ENCODE results near the gene TTC21B.

Gene TTC21B

DNA sequence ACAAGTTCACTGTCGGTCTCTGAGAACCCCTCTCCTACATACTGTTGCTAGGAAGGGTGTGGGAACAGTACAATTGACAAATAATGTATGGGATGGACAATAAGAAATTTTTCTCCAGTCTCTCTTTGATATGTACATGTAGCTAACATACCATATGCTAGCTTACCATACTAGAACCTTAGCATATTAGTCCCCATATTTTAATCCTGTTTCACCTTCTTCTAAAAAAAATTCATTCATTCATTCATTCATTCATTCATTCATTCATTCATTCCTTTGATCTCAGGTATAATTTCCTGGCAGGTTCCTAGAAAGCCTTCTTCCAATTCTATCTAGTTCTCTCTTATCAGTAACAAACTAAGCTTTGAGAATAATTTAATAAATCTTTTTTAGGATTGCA is 62.2 kb downstream of the TTC21B start:
- H3K9me3 ChIP-seq (ENCODE audit: insufficient read depth, low read length) = no peaks in the 10 kb centered on the region
- no peak overlapping the region for H3K4me3 ChIP-seq (ENCODE audit: insufficient read depth, low read length, poor library complexity, severe bottlenecking)
- no peaks in the 10 kb centered on the region for H4K20me1 ChIP-seq (ENCODE audit: low read depth, low read length)
- TF ChIP-seq, protein P1, sequence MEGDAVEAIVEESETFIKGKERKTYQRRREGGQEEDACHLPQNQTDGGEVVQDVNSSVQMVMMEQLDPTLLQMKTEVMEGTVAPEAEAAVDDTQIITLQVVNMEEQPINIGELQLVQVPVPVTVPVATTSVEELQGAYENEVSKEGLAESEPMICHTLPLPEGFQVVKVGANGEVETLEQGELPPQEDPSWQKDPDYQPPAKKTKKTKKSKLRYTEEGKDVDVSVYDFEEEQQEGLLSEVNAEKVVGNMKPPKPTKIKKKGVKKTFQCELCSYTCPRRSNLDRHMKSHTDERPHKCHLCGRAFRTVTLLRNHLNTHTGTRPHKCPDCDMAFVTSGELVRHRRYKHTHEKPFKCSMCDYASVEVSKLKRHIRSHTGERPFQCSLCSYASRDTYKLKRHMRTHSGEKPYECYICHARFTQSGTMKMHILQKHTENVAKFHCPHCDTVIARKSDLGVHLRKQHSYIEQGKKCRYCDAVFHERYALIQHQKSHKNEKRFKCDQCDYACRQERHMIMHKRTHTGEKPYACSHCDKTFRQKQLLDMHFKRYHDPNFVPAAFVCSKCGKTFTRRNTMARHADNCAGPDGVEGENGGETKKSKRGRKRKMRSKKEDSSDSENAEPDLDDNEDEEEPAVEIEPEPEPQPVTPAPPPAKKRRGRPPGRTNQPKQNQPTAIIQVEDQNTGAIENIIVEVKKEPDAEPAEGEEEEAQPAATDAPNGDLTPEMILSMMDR (IDR thresholded peaks at IDR 0.05; ENCODE audit: insufficient read depth, low read length, poor library complexity, severe bottlenecking) = no peak
- TF ChIP-seq EZH2phosphoT487 (conservative IDR thresholded peaks at IDR 0.05; ENCODE audit: low read length) = no peak
- no peak overlapping the region for H3K27ac ChIP-seq (ENCODE audit: low read depth, low read length)
- no peaks in the 10 kb centered on the region for H3K27me3 ChIP-seq (ENCODE audit: low read length)
- H3K9me2 ChIP-seq (replicated peaks; ENCODE audit: insufficient read depth, low read length) = no peaks in the 10 kb centered on the region
- H3K9ac ChIP-seq (ENCODE audit: low read length) = no peak overlapping the region
- no peak overlapping the region for H3K4me2 ChIP-seq (ENCODE audit: low read depth, low read length, poor library complexity, severe bottlenecking)
- H3F3A ChIP-seq (ENCODE audit: insufficient read depth) = no peaks in the 10 kb centered on the region
- H3K79me2 ChIP-seq (ENCODE audit: insufficient read depth, low read length) = no peaks in the 10 kb centered on the region
- no peak overlapping the region for H2AFZ ChIP-seq (ENCODE audit: low read depth, low read length, severe bottlenecking)
- H3K36me3 ChIP-seq (ENCODE audit: low read length) = 0 out of 2 replicates have a peak, but pooled peaks cover 5% of the 10 kb centered on the region

DNA sequence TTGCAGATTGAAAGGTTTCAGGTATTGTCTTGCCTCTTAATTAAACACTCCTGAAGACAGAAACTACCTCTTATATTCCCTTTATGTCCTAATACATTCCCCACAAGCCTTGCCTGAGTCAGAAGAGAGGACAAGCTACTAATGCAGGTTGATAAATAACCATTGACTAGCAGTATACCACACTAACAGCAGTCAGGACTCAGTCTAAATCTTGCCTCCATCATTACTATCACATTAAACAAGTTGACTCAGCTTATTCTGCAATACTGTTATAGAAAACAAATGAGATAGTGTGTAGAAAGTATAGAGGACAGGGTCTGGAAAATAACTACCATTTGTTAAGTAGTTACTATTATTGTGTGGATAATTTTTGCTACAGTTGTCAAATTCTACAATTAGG is 63.8 kb downstream of the TTC21B start:
- H3K9me2 ChIP-seq (replicated peaks; ENCODE audit: insufficient read depth, low read length) = no peaks in the 10 kb centered on the region
- no peak overlapping the region for H3K27ac ChIP-seq (ENCODE audit: low read depth, low read length)
- no peaks in the 10 kb centered on the region for H3K27me3 ChIP-seq (ENCODE audit: low read length)
- H2AFZ ChIP-seq (ENCODE audit: low read depth, low read length, severe bottlenecking) = no peak overlapping the region
- H3K36me3 ChIP-seq (ENCODE audit: low read length) = 0 out of 2 replicates have a peak, but pooled peaks cover 5% of the 10 kb centered on the region
- H3F3A ChIP-seq (ENCODE audit: insufficient read depth) = no peaks in the 10 kb centered on the region
- H3K79me2 ChIP-seq (ENCODE audit: insufficient read depth, low read length) = no peaks in the 10 kb centered on the region
- no peaks in the 10 kb centered on the region for H3K9me3 ChIP-seq (ENCODE audit: insufficient read depth, low read length)
- H4K20me1 ChIP-seq (ENCODE audit: low read depth, low read length) = no peaks in the 10 kb centered on the region
- no peak overlapping the region for H3K4me3 ChIP-seq (ENCODE audit: insufficient read depth, low read length, poor library complexity, severe bottlenecking)
- no peak overlapping the region for H3K9ac ChIP-seq (ENCODE audit: low read length)
- no peak for TF ChIP-seq EZH2phosphoT487 (conservative IDR thresholded peaks at IDR 0.05; ENCODE audit: low read length)
- TF ChIP-seq, protein P1 (IDR thresholded peaks at IDR 0.05; ENCODE audit: insufficient read depth, low read length, poor library complexity, severe bottlenecking) = no peak
- H3K4me2 ChIP-seq (ENCODE audit: low read depth, low read length, poor library complexity, severe bottlenecking) = no peak overlapping the region

DNA sequence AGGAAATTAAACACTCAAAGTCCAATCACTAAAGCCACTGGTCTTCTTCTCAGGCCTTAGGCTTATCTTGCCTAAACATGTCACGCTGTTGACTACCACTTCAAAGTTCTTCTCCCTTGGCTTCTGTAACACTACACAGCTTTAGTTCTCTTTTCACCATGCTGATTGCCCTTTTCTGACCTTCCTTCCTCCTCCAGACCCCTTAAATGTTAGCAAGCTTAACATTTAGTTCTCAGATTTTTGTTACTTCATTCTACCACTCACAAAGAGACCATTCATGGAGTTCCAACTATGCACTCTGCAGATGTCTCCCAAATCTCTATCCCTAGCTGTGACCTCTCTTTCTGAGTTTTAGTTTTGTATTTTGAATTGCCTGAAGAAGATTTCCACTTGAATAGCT is 64.4 kb downstream of the TTC21B start:
- no peak overlapping the region for H3K27ac ChIP-seq (ENCODE audit: low read depth, low read length)
- 0 out of 2 replicates have a peak, but pooled peaks cover 5% of the 10 kb centered on the region for H3K36me3 ChIP-seq (ENCODE audit: low read length)
- TF ChIP-seq EZH2phosphoT487 (conservative IDR thresholded peaks at IDR 0.05; ENCODE audit: low read length) = no peak
- TF ChIP-seq, protein P1 (IDR thresholded peaks at IDR 0.05; ENCODE audit: insufficient read depth, low read length, poor library complexity, severe bottlenecking) = no peak
- no peaks in the 10 kb centered on the region for H3F3A ChIP-seq (ENCODE audit: insufficient read depth)
- no peak overlapping the region for H2AFZ ChIP-seq (ENCODE audit: low read depth, low read length, severe bottlenecking)
- H4K20me1 ChIP-seq (ENCODE audit: low read depth, low read length) = no peaks in the 10 kb centered on the region
- H3K9ac ChIP-seq (ENCODE audit: low read length) = no peak overlapping the region
- H3K4me3 ChIP-seq (ENCODE audit: insufficient read depth, low read length, poor library complexity, severe bottlenecking) = no peak overlapping the region
- H3K9me2 ChIP-seq (replicated peaks; ENCODE audit: insufficient read depth, low read length) = no peaks in the 10 kb centered on the region
- no peaks in the 10 kb centered on the region for H3K79me2 ChIP-seq (ENCODE audit: insufficient read depth, low read length)
- H3K4me2 ChIP-seq (ENCODE audit: low read depth, low read length, poor library complexity, severe bottlenecking) = no peak overlapping the region
- no peaks in the 10 kb centered on the region for H3K9me3 ChIP-seq (ENCODE audit: insufficient read depth, low read length)
- no peaks in the 10 kb centered on the region for H3K27me3 ChIP-seq (ENCODE audit: low read length)
